Activated naive CD4-positive, alpha-beta T cell treated with anti-CD3 and anti-CD28 coated beads for 36 hours (primary cell): Measurements from ENCODE around the gene PPIE. TPM values are rescaled to one million over a fixed set of nuclear protein-coding genes. Genes with fewer than 3 reads are reported as not detected.

Experiments
- CTCF ChIA-PET: fragments of 350-600 bp; sonication (Branson Sonifier 250); formaldehyde crosslinking; loops from one replicate; lab custom pipeline; 2021; ENCODE audit warnings: antibody characterized with exemption; lab: Charles Lee
- DNase-seq: peaks from one replicate; pipeline ENCODE4 v3.0.0-alpha.2; 2020
- H3K27ac Mint-ChIP-seq: one replicate; pipeline ENCODE4 v1.8.0; 2021; ENCODE audit warnings: mild to moderate bottlenecking, mixed read lengths
- H3K27me3 Mint-ChIP-seq: one replicate; pipeline ENCODE4 v1.8.0; 2021; ENCODE audit warnings: low read depth, mixed read lengths
- H3K36me3 Mint-ChIP-seq: one replicate; pipeline ENCODE4 v1.8.0; 2021; ENCODE audit warnings: low read depth, mixed read lengths
- H3K4me1 Mint-ChIP-seq: one replicate; pipeline ENCODE4 v1.8.0; 2021; ENCODE audit warnings: low read depth, mixed read lengths
- H3K4me3 Mint-ChIP-seq: one replicate; pipeline ENCODE4 v1.8.0; 2021; ENCODE audit warnings: mild to moderate bottlenecking, moderate library complexity, mixed read lengths
- H3K9me3 Mint-ChIP-seq: one replicate; pipeline ENCODE4 v1.8.0; 2021; ENCODE audit warnings: mixed read lengths
- intact Hi-C: fragments of 100-400 bp; cut with micrococcal nuclease; formaldehyde crosslinking; loops from one replicate; pipeline ENCODE4 v1.15.1; 2023
- total RNA-seq, 2 experiments: library from RNA; stranded (reverse); gene quantifications; one replicate each; pipeline ENCODE4 v1.2.3, GENCODE V29; 2021

The PPIE gene
- 10 to 100 TPM; 73.8 to 75.6 TPM for total RNA-seq

GRCh38 chr1:39738622-39739366, at the start of gene PPIE:
PPIE (plus strand) TSS chr1:39738882; CDS start chr1:39738901, 19 bp downstream.
- Mint-ChIP-seq H3K9me3 (no peaks in the 10 kb centered on the region), H3K27me3 (peaks cover 2% of the 10 kb centered on the region), H3K4me1 (peaks cover 26% of the 10 kb centered on the region), H3K4me3 (peak within 1 kb of the TSS; percentile 97), H3K27ac (peak within 1 kb of the TSS; percentile 90), H3K36me3 (peaks cover 15% of the 10 kb centered on the region)
- peak; percentile 99 for DNase-seq
- CTCF ChIA-PET: interaction anchor here (0.6 to 2.2 kb wide), 7 partner anchors 14 to 458 kb away, joined by 3 to 6 read pairs (median 3); no protein-coding TSS in a partner anchor
- intact Hi-C loops: loop anchor here (5.0 to 10.0 kb wide), 2 partner anchors 56 to 556 kb away; no protein-coding TSS in a partner anchor

DNA sequence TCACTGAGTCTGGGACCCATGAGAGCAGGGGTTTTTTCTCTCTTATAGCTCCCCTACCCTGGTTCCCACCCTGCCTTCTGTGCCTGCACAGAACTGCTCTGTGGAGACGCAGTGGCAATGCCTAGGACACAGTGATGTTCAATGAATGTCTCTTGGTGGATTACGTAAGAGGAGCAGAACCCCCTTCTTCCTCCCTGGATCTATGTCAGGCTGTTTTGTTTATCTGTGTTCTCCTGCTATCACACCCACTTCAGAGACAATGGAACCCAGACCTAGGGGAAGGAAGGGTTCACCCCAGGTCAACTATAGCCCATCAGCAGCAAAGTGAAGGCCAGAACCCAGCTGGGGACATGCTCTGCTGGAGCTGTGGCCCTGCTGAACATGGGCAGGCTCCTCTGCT, 49.5 kb upstream of the PPIE start:
- Mint-ChIP-seq H3K27me3 (peaks cover 12% of the 10 kb centered on the region), H3K36me3 (no peaks in the 10 kb centered on the region), H3K4me1 (peaks cover 43% of the 10 kb centered on the region), H3K27ac (no peak overlapping the region), H3K4me3 (no peak overlapping the region), H3K9me3 (no peaks in the 10 kb centered on the region)
- DNase-seq: no peak
- CTCF ChIA-PET: interaction anchor here (2.5 kb wide), 1 partner anchor 18 kb away, joined by 12 read pairs; the partner anchor contains the start of gene NT5C1A
- intact Hi-C loops: no loop called here

GRCh38 chr1:39689635-39690034, 49.0 kb upstream of the PPIE start:
- Mint-ChIP-seq H3K4me3 (no peak overlapping the region), H3K27ac (no peak overlapping the region)
- intact Hi-C loops: no loop called here

GRCh38 chr1:39690225-39690624, 48.5 kb upstream of the PPIE start:
- intact Hi-C loops: no loop called here
- no peaks in the 10 kb centered on the region for H3K9me3 Mint-ChIP-seq
- DNase-seq: no peak
- peak overlapping the region; percentile 71 for H3K4me3 Mint-ChIP-seq
- no peak overlapping the region for H3K27ac Mint-ChIP-seq
- CTCF ChIA-PET: interaction anchor here (2.5 kb wide), 1 partner anchor 19 kb away, joined by 12 read pairs; the partner anchor contains the start of gene NT5C1A
- peaks cover 48% of the 10 kb centered on the region for H3K4me1 Mint-ChIP-seq
- H3K27me3 Mint-ChIP-seq: peaks cover 9% of the 10 kb centered on the region
- H3K36me3 Mint-ChIP-seq: no peaks in the 10 kb centered on the region

More at GRCh38 chr1:39689635-39690034, 49.0 kb upstream of the PPIE start:
- DNase-seq: no peak
- CTCF ChIA-PET: interaction anchor here (2.5 kb wide), 1 partner anchor 18 kb away, joined by 12 read pairs; the partner anchor contains the start of gene NT5C1A
- Mint-ChIP-seq H3K4me1 (peaks cover 46% of the 10 kb centered on the region), H3K36me3 (no peaks in the 10 kb centered on the region), H3K9me3 (no peaks in the 10 kb centered on the region), H3K27me3 (peaks cover 10% of the 10 kb centered on the region)

- Mint-ChIP-seq H3K9me3 (no peaks in the 10 kb centered on the region), H3K27me3 (peaks cover 9% of the 10 kb centered on the region), H3K4me1 (peaks cover 48% of the 10 kb centered on the region), H3K27ac (no peak overlapping the region), H3K4me3 (peak overlapping the region; percentile 71), H3K36me3 (no peaks in the 10 kb centered on the region)
- intact Hi-C loops: loop anchor here (1.0 kb wide), 2 partner anchors 10 to 24 kb away; no protein-coding TSS in a partner anchor
- no peak for DNase-seq
- CTCF ChIA-PET: interaction anchor here (0.6 to 1.2 kb wide), 2 partner anchors 19 to 30 kb away, joined by 3 read pairs; partner anchors contain the start of gene NT5C1A
Measured at GRCh38 chr1:39690794-39691382, 47.8 kb upstream of the PPIE start.

DNA sequence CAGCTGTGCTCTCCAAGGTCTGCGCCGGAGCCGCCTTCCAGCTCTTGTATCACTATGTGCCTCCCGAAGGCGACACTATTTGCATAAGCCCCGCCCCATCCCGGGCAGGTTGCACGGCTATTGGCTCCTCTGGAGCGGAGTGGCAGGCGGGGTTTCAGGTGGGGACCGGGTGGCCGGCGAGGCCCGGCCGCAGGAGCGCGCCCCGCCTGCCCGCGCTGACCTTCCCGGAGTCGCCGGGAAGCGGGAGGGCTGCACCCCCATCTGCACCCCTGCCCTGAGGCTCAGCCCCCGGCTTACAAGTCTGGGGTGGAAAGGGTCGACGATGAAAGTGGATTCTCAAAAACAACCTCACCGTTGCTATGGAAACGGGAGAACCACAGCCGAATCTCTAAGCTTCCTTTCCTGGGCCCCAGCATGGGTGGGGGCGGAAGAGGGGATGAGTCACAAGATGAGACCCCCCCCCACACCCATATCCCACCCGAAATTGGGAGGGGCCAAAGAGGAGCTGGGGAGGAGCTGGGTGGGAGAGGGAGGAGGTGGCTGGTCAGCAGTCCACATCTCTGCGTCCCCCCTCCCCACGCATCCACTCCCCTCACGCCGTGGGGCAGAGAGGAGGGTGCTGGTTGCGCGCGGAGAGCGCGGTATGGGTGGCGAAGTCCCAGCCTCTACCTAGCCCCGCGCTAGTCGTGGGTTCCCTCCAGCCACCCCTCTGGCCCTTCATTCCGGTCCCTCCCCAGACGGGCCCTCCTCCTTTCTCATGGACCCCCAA, 47.1 kb upstream of the PPIE start, which contains the start of gene HPCAL4:
Gene HPCAL4 (minus strand): TSS at position 51 of the 769 bp plus-strand sequence. CDS start 6,830 bp downstream, outside the sequence.
- Mint-ChIP-seq H3K36me3 (no peaks in the 10 kb centered on the region), H3K27me3 (peaks cover 9% of the 10 kb centered on the region), H3K27ac (no peak within 1 kb of the TSS), H3K4me1 (peaks cover 48% of the 10 kb centered on the region), H3K9me3 (no peaks in the 10 kb centered on the region), H3K4me3 (peak within 1 kb of the TSS; percentile 71)
- intact Hi-C loops: loop anchor here (1.0 kb wide), 2 partner anchors 10 to 24 kb away; no protein-coding TSS in a partner anchor
- CTCF ChIA-PET: interaction anchor here (0.6 to 1.2 kb wide), 2 partner anchors 19 to 31 kb away, joined by 3 read pairs; partner anchors contain the start of gene NT5C1A
- DNase-seq: peak; percentile 87

DNA sequence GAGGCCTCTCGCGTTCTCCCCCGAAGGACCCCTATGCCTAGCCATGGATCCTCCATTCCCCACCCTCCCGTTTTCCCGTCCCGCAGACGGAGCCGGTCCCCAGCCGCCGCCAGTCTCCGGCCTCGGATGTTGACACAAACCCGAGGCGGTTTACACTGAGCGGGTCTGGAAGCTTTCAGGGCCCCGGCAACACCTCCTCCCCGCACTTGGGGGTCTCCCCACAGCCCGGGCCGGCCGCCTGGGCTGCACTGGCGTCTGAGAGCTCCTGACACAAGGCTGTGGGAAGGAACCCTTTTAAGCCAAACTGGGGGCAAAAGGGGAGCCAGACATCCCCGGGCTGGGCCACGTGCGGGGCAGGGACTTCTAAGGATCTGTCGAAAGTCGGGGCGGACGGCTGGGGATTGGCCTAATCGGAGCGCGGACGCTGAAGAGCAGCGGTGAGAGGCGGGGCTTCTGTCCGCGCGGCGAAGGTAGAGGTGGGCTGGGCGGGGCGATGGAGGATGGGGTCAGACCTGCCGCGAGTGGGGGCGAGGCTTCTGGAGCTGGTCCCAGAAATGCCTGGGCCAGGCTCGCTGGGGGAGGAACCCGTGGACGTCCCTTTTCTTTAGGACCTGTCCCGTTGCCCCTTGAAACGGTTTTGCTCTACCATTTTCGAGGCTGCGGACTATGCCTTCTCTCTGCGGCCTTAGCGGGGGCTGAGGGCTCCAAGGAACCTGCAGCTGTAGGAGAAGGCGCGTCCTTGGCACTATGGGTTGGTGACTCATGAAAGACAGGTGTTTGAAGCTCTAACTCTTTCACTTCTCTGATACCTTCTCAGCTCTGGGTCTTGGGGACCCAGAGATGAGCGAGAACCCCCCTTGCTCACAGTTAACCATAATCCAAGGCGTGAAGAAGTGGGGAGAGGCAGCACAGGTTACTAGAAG, 46.3 kb upstream of the PPIE start:
- CTCF ChIA-PET: interaction anchor here (1.2 to 2.6 kb wide), 3 partner anchors 20 to 34 kb away, joined by 3 to 10 read pairs (median 7); partner anchors contain the start of gene NT5C1A
- no peak overlapping the region for H3K27ac Mint-ChIP-seq
- peak overlapping the region; percentile 25 for H3K4me3 Mint-ChIP-seq
- DNase-seq: no peak
- peaks cover 48% of the 10 kb centered on the region for H3K4me1 Mint-ChIP-seq
- H3K27me3 Mint-ChIP-seq: peaks cover 9% of the 10 kb centered on the region
- no peaks in the 10 kb centered on the region for H3K36me3 Mint-ChIP-seq
- intact Hi-C loops: no loop called here
- no peaks in the 10 kb centered on the region for H3K9me3 Mint-ChIP-seq

DNA sequence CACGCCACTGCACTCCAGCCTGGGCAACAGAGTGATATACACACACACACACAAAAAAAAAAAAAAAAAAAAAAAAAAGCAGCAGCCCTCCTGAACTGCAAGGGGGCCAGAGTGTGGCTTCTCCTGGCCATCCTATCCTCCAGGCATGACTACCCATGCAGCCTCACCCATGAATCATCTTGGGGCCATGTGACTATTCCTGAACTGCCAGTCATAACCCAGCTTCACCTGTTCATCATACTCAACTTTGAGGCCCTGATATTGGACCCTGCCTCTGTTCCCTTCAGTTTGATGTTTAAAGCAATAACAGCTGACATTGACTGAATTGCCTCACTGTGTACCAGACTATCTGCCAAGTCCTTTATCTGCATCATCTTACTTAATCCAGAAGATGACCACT, 44.7 kb upstream of the PPIE start:
- no peaks in the 10 kb centered on the region for H3K36me3 Mint-ChIP-seq
- peak; percentile 39 for DNase-seq
- intact Hi-C loops: no loop called here
- H3K27ac Mint-ChIP-seq: no peak overlapping the region
- peaks cover 40% of the 10 kb centered on the region for H3K4me1 Mint-ChIP-seq
- no peak overlapping the region for H3K4me3 Mint-ChIP-seq
- H3K9me3 Mint-ChIP-seq: no peaks in the 10 kb centered on the region
- CTCF ChIA-PET: interaction anchor here (1.0 to 2.6 kb wide), 3 partner anchors 8 to 36 kb away, joined by 3 to 10 read pairs (median 7); partner anchors contain the start of gene NT5C1A
- H3K27me3 Mint-ChIP-seq: peaks cover 9% of the 10 kb centered on the region

GRCh38 chr1:39695016-39695415, 43.7 kb upstream of the PPIE start:
- DNase-seq: no peak
- peaks cover 31% of the 10 kb centered on the region for H3K4me1 Mint-ChIP-seq
- H3K27me3 Mint-ChIP-seq: peaks cover 9% of the 10 kb centered on the region
- no peak overlapping the region for H3K27ac Mint-ChIP-seq
- no peak overlapping the region for H3K4me3 Mint-ChIP-seq
- H3K9me3 Mint-ChIP-seq: no peaks in the 10 kb centered on the region
- intact Hi-C loops: no loop called here
- H3K36me3 Mint-ChIP-seq: no peaks in the 10 kb centered on the region
- CTCF ChIA-PET: interaction anchor here (0.7 to 2.6 kb wide), 3 partner anchors 37 to 279 kb away, joined by 3 to 10 read pairs (median 4); no protein-coding TSS in a partner anchor

- Mint-ChIP-seq H3K9me3 (no peaks in the 10 kb centered on the region), H3K36me3 (no peaks in the 10 kb centered on the region), H3K4me1 (peaks cover 20% of the 10 kb centered on the region), H3K27ac (no peak overlapping the region), H3K27me3 (peaks cover 11% of the 10 kb centered on the region), H3K4me3 (no peak overlapping the region)
- CTCF ChIA-PET: no interaction called here
- no peak for DNase-seq
- intact Hi-C loops: no loop called here
Measured at GRCh38 chr1:39696448-39696847, 42.2 kb upstream of the PPIE start.

DNA sequence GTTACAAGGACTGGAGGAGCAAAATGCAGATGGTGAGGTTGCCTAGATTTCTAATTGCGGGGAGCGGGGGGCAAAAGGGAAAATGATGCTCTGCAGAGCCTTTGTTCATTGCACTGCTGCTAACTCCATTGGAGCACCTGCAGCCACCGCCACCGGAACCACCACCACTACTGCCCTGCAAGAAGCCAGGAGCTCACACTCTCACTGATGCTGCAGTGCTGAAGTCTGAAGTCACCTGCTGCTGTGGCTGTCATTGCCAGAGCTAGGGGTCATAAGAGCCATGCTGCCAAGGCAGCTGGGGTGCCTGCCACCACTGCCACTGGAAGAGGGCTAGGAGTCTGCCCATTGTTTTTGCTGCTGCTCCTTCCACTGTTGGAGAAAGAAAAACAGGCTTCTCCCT, 40.1 kb upstream of the PPIE start:
- CTCF ChIA-PET: interaction anchor here (1.2 kb wide), 1 partner anchor 27 kb away, joined by 3 read pairs; the partner anchor contains the start of gene NT5C1A
- H3K4me1 Mint-ChIP-seq: peaks cover 13% of the 10 kb centered on the region
- H3K36me3 Mint-ChIP-seq: no peaks in the 10 kb centered on the region
- no peak overlapping the region for H3K27ac Mint-ChIP-seq
- H3K9me3 Mint-ChIP-seq: no peaks in the 10 kb centered on the region
- peaks cover 3% of the 10 kb centered on the region for H3K27me3 Mint-ChIP-seq
- no peak for DNase-seq
- no peak overlapping the region for H3K4me3 Mint-ChIP-seq
- intact Hi-C loops: no loop called here
